ENCODE data around the gene SUPT4H1.

The SUPT4H1 gene

GRCh38 chr17:58340405-58340876 is 11.6 kb downstream of the SUPT4H1 start:
- no peak for DNase-seq (ENCODE audit: low read depth in 2 of 2)

GRCh38 chr17:58339755-58340404 is 12.1 kb downstream of the SUPT4H1 start:
- no peak for DNase-seq (ENCODE audit: low read depth in 2 of 2)

- peak; percentile 28 to 50 for DNase-seq (ENCODE audit: low read depth in 2 of 2)
Observed at GRCh38 chr17:58338841-58339754, 12.9 kb downstream of the SUPT4H1 start.

GRCh38 chr17:58338454-58338840 is 13.6 kb downstream of the SUPT4H1 start:
- no peak for DNase-seq (ENCODE audit: low read depth in 2 of 2)

- DNase-seq (ENCODE audit: low read depth in 2 of 2): peak; percentile 86 to 88
Observed at GRCh38 chr17:58337600-58338453, 14.2 kb downstream of the SUPT4H1 start.

GRCh38 chr17:58337210-58337599 is 14.8 kb downstream of the SUPT4H1 start:
- peak; percentile 31 to 42 for DNase-seq (ENCODE audit: low read depth in 2 of 2)

GRCh38 chr17:58336456-58337209 is 15.4 kb downstream of the SUPT4H1 start:
- no peak for DNase-seq (ENCODE audit: low read depth in 2 of 2)

GRCh38 chr17:58335779-58336455 is 16.1 kb downstream of the SUPT4H1 start:
- peak; percentile 44 to 45 for DNase-seq (ENCODE audit: low read depth in 2 of 2)

GRCh38 chr17:58335061-58335731 is 16.8 kb downstream of the SUPT4H1 start:
- DNase-seq (ENCODE audit: low read depth in 2 of 2): peak in 1 of 2 donors; percentile 46

- no peak for DNase-seq (ENCODE audit: low read depth in 2 of 2)
Observed at GRCh38 chr17:58334661-58335060, 17.3 kb downstream of the SUPT4H1 start.

GRCh38 chr17:58334256-58334655 is 17.7 kb downstream of the SUPT4H1 start:
- DNase-seq (ENCODE audit: low read depth in 2 of 2): no peak

- DNase-seq (ENCODE audit: low read depth in 2 of 2): no peak
Observed at GRCh38 chr17:58333736-58334207, 18.2 kb downstream of the SUPT4H1 start.

- peak; percentile 49 to 71 for DNase-seq (ENCODE audit: low read depth in 2 of 2)
Observed at GRCh38 chr17:58332778-58333735, 18.9 kb downstream of the SUPT4H1 start.

GRCh38 chr17:58331815-58332777 is 19.9 kb downstream of the SUPT4H1 start:
- peak; percentile 91 to 95 for DNase-seq (ENCODE audit: low read depth in 2 of 2)

GRCh38 chr17:58330997-58331814 is 20.8 kb downstream of the SUPT4H1 start:
- peak; percentile 73 to 76 for DNase-seq (ENCODE audit: low read depth in 2 of 2)

GRCh38 chr17:58330538-58330996 is 21.4 kb downstream of the SUPT4H1 start:
- peak; percentile 27 to 36 for DNase-seq (ENCODE audit: low read depth in 2 of 2)

All from stimulated activated CD4-positive, alpha-beta T cell treated with anti-CD3 and anti-CD28 coated beads, Interleukin-1b, Interleukin-23, amount 100 ng/mL, for 4 hours (primary cell).